Mucosa of stomach (tissue), 1 donor: ENCODE data around the gene SLC27A3.
"Not testable (repeated sequence)": the region's sequence is repeated elsewhere in the genome, so short reads cannot be mapped to it uniquely, and the experiment has no call there.

ENCODE experiments used
- H3K27me3 ChIP-seq: one replicate; pipeline ENCODE4 v1.7.0; 2013; ENCODE audit warnings: mild to moderate bottlenecking, low read length; ENCODE audit not compliant: control insufficient read depth, insufficient read depth
- H3K36me3 ChIP-seq: one replicate; pipeline ENCODE4 v1.7.0; 2013; ENCODE audit warnings: low read length; ENCODE audit not compliant: control insufficient read depth, insufficient read depth
- H3K4me1 ChIP-seq: one replicate; pipeline ENCODE4 v1.7.0; 2013; ENCODE audit warnings: mild to moderate bottlenecking, low read length; ENCODE audit not compliant: control insufficient read depth, insufficient read depth
- H3K4me3 ChIP-seq: one replicate; pipeline ENCODE4 v1.7.0; 2013; ENCODE audit warnings: low read length
- H3K9ac ChIP-seq: one replicate; pipeline ENCODE4 v1.7.0; 2013; ENCODE audit warnings: mild to moderate bottlenecking, low read length, moderate library complexity
- H3K9me3 ChIP-seq: one replicate; pipeline ENCODE4 v1.7.0; 2013; ENCODE audit warnings: mild to moderate bottlenecking, low read length, moderate library complexity; ENCODE audit not compliant: control insufficient read depth
- donor health status: Pancreatic carcinoma.

The SLC27A3 gene

DNA sequence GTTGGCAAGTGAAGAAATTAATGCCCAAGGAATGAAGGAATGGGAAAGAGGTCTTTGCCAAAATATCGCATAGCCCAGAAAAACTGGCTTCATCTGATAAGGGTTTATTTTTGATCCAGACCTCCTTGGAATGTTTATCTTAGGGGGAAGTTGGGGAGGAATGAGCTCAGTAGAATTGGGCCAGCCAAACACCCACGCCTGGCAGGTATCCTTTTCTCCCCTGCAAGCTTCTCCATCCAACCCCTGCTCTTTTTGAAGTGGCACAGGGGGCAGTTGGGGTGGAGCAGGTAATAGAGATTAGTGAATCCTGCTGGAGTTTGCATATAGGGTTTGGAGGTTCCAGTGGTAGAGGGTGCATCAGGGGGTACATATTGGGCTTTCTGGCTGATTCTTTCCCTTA lies 26.3 kb upstream of the SLC27A3 start:
- no peaks in the 10 kb centered on the region for H3K27me3 ChIP-seq
- peaks cover 22% of the 10 kb centered on the region for H3K36me3 ChIP-seq
- no peaks in the 10 kb centered on the region for H3K9me3 ChIP-seq
- no peak overlapping the region for H3K9ac ChIP-seq
- H3K4me3 ChIP-seq, result no peak overlapping the region
- peaks cover 11% of the 10 kb centered on the region for H3K4me1 ChIP-seq

DNA sequence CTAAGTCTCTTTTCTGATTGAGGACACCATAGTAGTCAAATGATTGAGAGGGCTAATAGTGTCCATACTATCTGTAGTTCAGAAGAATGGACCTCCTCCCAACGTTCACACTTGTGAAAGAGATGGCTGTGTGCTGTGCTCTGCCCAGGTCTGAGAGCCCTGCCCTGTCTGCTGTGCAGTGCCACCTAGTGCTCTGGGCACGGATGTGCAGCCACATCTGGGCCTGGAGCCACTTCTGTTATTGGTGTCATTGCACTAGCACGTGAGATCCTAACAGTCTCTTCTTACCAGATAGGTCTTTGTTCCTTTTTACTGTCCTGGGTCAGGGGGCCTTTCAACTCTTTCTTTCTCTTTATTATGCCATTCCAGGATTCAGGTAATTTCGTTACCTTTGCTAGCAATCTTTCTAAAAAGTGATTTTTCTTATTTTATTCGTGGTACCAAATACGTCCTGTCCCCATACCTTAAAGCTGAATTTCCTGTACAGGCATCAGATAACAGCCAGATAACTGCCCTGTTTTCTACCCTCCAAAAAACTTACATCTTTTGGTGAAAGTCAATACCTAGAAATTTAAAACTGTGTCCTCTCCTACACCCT lies 25.7 kb upstream of the SLC27A3 start:
- Histone ChIP-seq H3K9ac (no peak overlapping the region), H3K4me1 (peaks cover 11% of the 10 kb centered on the region), H3K36me3 (peaks cover 21% of the 10 kb centered on the region)

DNA sequence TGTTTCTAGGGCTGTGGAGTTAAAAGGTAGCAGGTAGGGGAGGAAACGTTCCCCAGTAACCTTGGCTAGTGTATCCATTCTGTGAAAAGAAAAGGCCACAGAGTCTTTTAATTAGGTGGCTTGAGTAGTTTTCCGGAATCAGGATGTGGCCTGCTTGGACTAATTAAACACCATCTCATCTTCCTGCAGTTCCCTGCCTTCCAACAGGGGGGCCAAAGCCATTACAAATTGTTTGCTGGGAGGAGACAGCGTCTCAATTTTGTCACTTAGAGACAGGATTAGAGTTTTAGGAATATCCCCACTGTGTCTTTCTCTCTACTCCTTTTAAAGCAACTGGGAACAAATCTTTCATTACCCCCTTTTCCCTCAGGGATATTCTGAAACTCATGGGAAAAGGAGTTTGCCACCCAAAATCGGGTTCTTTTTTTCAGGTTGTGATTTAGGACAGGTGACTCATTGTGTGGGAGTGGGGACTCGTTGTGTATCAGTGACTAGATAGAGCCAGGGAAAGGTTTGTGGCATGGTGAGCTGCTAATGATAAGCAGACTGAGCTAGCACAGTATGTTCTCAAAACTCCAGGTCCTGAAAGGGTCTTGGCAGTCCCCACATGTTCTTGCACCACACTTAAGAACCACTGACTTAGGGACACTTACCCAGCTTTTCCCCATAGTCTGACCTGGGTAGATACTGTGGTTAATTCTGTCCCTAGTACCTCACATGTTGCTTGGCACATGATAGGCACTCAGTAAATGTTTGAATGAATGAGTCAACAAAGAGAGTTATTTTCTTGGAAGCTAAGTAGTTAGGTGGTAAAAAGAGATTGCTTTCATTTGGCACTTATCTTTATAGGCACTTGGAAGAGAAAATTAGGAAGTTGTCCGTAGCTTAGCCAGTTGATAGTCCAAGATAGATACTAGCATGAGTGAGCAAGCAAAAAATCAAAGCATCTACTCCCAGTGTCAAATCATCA lies 24.9 kb upstream of the SLC27A3 start:
- Histone ChIP-seq H3K4me3 (no peak overlapping the region), H3K9me3 (no peaks in the 10 kb centered on the region), H3K36me3 (peaks cover 22% of the 10 kb centered on the region), H3K4me1 (peaks cover 11% of the 10 kb centered on the region), H3K9ac (no peak overlapping the region), H3K27me3 (no peaks in the 10 kb centered on the region)

More for the DNA sequence above, 25.7 kb upstream of the SLC27A3 start:
- Histone ChIP-seq H3K4me3 (no peak overlapping the region), H3K27me3 (no peaks in the 10 kb centered on the region), H3K9me3 (no peaks in the 10 kb centered on the region)

DNA sequence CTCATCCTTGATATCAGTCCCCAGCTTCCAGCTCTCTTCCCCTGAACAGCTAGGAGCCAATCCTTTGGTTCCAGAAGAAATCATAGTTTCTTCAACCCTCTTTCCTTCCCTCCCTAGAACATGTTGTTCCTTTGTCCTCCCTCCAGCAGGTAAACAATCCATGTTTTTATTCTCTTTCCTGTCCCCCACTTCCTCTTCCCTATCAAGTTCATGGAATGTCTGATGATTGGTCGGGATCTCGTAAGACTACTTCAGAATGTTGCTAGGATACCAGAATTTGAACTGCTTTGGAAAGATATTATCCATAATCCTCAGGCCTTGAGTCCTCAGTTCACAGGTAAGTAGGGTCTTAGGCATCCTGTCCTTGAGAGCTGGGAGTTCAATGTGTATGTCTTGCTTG lies 23.1 kb upstream of the SLC27A3 start:
- H3K9ac ChIP-seq, result no peak overlapping the region
- no peaks in the 10 kb centered on the region for H3K9me3 ChIP-seq
- H3K27me3 ChIP-seq, result no peaks in the 10 kb centered on the region
- peaks cover 24% of the 10 kb centered on the region for H3K36me3 ChIP-seq
- H3K4me1 ChIP-seq, result peaks cover 11% of the 10 kb centered on the region
- H3K4me3 ChIP-seq, result no peak overlapping the region

DNA sequence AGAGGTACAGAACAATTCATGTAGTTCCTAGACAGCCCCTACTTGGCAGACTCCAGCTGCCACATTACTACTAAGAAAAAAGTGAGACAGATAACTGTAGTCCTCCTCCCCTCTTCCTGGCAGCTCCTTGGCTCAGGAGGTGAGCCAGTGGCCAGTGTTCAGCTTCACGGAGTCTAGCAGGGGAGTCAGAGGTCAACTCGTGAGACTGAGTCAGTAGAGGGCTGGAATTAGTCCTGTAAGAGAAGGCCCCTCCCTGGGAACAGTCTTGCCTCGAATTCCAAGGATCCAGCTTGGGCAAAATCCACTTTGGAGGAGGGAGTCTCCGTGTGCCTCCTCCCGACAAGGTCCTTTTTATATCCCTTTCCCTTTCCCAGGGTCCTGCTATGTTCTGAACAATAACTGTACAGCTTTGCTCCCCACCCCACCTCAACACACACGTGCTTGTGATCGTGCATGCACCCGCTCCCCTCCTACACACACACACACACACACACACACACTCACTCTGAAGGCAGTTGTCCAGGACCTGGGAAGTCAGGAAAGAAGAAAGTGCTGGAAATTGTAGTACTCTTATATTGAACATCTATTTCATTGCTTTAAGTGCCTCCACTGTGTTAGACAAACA lies 22.5 kb upstream of the SLC27A3 start:
- Histone ChIP-seq H3K9me3 (no peaks in the 10 kb centered on the region), H3K27me3 (no peaks in the 10 kb centered on the region), H3K4me1 (peaks cover 11% of the 10 kb centered on the region), H3K4me3 (no peak overlapping the region), H3K36me3 (peaks cover 22% of the 10 kb centered on the region), H3K9ac (no peak overlapping the region)

DNA sequence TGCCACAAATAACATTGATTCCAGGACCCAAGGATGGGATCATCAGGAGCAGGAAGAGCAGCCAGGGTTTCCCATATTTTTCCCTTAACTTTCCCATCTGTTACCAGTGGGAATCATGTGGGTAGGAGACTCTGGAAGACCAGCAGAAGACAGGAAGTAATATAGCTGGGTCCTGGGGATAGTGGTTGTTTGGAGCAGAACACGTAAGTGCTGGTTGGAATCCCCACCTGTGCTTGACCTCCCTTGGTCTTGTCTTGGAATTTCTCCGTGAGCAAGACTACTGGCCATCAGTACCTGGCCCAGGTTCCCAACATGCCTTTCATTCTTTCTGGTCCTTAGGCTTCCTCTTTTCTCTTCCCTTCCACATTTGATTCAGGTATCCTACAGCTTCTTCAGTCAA lies 20.9 kb upstream of the SLC27A3 start:
- H3K27me3 ChIP-seq, result no peaks in the 10 kb centered on the region
- H3K9ac ChIP-seq, result no peak overlapping the region
- peaks cover 12% of the 10 kb centered on the region for H3K36me3 ChIP-seq
- peaks cover 11% of the 10 kb centered on the region for H3K4me1 ChIP-seq
- no peaks in the 10 kb centered on the region for H3K9me3 ChIP-seq
- H3K4me3 ChIP-seq, result no peak overlapping the region

DNA sequence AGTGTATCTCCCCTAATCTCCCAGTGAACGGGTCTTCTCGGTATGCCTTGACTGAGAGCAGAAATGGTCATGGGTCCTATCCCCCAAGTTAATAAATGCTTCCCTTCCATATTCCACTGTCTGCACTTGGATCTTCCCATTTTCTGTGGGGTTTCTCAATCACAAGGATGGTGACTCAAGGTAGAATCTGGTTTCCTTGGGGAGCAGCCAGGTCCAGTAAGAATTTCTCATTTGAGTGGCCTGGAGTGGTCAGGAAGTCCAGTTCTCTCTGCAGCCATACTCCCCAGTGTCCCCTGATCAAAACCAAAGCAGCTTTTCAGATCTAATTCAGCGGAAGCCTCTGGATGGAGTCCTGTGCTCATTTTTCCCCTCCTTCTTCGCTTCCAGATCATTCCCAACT lies 14.8 kb upstream of the SLC27A3 start:
- peaks cover 2% of the 10 kb centered on the region for H3K36me3 ChIP-seq

DNA sequence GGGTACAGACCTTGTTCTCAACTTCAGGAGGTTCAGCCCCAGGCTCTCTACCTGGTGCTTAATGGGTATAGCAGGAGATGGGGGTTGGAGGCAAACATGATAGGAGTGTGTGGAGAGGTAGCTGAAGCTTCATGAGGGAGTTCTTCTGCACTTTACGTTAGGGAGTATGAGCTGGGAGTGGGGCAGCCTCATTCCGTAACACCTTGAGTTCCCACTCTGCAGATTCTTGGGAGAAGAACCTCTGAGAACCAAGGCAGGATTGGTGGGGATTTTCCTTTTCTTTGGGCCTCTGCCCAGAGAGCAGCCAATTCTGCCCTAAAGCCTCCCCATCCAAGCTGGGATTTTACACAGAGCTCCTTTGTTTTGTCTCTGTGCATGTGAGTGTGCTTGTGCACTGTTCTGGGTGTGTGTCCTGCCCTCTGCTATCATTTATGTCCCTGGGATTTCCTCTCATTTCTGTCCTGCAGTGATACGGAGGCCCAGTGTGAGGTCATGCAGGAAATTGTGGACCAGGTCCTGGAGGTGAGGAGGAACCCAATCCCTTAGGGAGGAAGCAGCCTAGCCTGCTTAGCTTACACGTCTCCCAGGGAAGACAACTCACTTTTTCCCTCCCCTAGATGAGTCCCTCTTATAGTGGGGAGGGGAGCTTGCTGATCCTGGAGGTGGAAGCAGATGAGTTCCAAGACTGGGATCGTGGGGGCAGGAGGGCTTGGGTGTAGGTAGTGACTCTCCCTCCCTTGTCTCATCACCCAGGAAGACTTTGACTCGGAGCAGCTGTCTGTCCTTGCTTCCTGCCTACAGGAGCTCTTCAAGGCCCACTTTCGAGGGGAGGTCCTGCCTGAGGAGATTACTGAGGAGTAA lies 11.6 kb upstream of the SLC27A3 start:
- Histone ChIP-seq H3K4me1 (peaks cover 39% of the 10 kb centered on the region), H3K27me3 (no peaks in the 10 kb centered on the region), H3K4me3 (no peak overlapping the region), H3K9ac (no peak overlapping the region), H3K9me3 (no peaks in the 10 kb centered on the region), H3K36me3 (no peaks in the 10 kb centered on the region)

More for the DNA sequence above, 14.8 kb upstream of the SLC27A3 start:
- no peaks in the 10 kb centered on the region for H3K27me3 ChIP-seq
- no peak overlapping the region for H3K4me3 ChIP-seq
- no peak overlapping the region for H3K9ac ChIP-seq
- no peaks in the 10 kb centered on the region for H3K9me3 ChIP-seq
- H3K4me1 ChIP-seq, result peaks cover 23% of the 10 kb centered on the region

DNA sequence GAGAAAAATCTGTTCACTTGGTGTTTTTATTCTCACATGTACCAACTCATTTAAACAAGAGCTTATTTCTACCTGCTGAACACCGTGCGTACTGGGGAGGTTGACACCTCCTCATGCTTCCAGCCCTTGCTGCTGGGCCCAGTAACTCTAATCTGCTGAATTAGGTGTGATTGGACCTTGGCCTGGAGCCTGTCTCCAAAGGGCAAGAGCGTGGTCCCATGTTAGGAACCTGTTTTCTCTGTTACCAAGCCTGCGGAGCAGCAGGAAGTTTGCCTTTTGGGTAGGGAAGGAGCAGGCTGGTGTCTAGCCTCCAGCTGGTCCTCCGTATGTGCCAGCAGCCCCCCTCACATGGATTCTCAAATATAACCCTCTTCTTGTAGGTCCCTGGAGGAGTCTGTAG lies 10.9 kb upstream of the SLC27A3 start:
- Histone ChIP-seq H3K9ac (no peak overlapping the region), H3K4me1 (peaks cover 46% of the 10 kb centered on the region), H3K36me3 (no peaks in the 10 kb centered on the region), H3K9me3 (no peaks in the 10 kb centered on the region), H3K4me3 (no peak overlapping the region), H3K27me3 (no peaks in the 10 kb centered on the region)

DNA sequence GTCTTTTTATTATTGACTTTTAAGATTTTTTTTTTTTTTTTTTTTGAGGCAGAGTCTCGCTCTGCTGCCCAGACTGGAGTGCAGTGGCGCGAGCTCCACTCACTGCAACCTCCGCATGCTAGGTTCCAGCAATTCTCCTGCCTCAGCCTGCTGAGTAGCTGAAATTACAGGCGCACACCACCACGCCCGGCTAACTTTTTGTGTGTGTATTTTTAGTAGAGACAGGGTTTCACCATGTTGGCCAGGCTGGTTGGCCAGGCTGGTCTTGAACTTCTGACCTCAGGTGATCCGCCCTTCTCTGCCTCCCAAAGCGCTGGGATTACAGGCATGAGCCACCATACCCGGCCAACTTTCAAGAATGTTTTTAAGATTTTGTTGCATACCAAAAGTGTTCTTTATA lies 8.5 kb upstream of the SLC27A3 start:
- H3K27me3 ChIP-seq, H3K4me3 ChIP-seq, H3K9me3 ChIP-seq, H3K36me3 ChIP-seq, H3K9ac ChIP-seq: not testable (repeated sequence)
- peaks cover 59% of the 10 kb centered on the region for H3K4me1 ChIP-seq

DNA sequence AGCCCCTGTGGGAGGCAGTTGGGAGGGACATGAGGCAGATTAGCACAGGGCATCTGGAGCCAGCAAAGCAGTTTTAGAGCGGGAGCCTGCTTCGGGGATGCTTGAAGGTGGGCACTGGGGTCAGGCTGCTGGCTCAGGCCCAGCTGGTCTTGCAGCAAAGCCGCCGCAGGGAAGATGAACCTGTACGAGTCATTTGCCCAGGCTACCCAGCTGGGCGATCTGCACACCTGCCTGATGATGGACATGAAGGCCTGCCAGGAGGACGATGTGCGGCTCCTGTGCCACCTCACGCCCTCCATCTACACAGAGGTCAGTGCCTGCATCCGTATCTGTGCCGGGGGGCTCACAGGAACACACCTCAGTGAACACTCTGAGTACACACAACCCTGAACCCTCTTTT lies 7.7 kb upstream of the SLC27A3 start:
- peaks cover 59% of the 10 kb centered on the region for H3K4me1 ChIP-seq
- no peaks in the 10 kb centered on the region for H3K27me3 ChIP-seq
- H3K9me3 ChIP-seq, result no peaks in the 10 kb centered on the region
- H3K4me3 ChIP-seq, result no peak overlapping the region
- peak overlapping the region; percentile 38 for H3K9ac ChIP-seq
- no peaks in the 10 kb centered on the region for H3K36me3 ChIP-seq
